Measurements from ENCODE around the gene DCUN1D2. TPM values are rescaled to one million over a fixed set of nuclear protein-coding genes. Genes with fewer than 3 reads are reported as not detected.
A peak's percentile ranks its signal among the peaks of the same experiment; 100 is the strongest.

Gene DCUN1D2
- total RNA-seq, 6 donors from 2014 or later = 10.1 to 53.4 (median 26.5) TPM

DNA sequence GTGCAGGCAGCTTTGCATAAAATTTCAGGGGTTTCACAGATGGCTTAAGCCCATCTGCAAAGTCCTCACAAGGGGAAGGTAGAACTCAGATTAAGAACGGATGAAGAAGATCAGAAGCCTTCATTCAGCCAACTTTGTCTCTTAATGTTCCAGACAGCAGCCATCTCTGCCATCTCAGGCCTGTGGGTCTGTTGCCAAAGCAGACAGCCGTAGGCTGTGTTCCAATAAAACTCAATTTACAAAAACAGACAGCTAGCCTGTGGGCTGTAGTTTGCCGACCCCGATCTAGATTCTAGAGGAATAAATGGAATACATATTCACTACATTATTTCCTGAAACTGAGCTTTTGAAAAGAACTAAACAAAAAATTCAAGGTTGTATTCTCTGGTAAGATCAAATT is 3.8 kb downstream of the DCUN1D2 start:
- Histone ChIP-seq H3K4me3 (no peak overlapping the region), H3K27me3 (no peaks in the 10 kb centered on the region), H3K27ac (no peak overlapping the region), H3K9me3 (no peaks in the 10 kb centered on the region), H3K4me1 (peaks cover 13 to 28% (median 18%) of the 10 kb centered on the region in 4 donors), H3K36me3 (peaks cover 0 to 5% (median 2%) of the 10 kb centered on the region in 4 donors)
- no peak for TF ChIP-seq POLR2A (IDR thresholded peaks at IDR 0.05)
- no peak for TF ChIP-seq POLR2AphosphoS5 (IDR thresholded peaks at IDR 0.05)
- no peak for TF ChIP-seq EP300 (IDR thresholded peaks at IDR 0.05)
- TF ChIP-seq, protein P1, sequence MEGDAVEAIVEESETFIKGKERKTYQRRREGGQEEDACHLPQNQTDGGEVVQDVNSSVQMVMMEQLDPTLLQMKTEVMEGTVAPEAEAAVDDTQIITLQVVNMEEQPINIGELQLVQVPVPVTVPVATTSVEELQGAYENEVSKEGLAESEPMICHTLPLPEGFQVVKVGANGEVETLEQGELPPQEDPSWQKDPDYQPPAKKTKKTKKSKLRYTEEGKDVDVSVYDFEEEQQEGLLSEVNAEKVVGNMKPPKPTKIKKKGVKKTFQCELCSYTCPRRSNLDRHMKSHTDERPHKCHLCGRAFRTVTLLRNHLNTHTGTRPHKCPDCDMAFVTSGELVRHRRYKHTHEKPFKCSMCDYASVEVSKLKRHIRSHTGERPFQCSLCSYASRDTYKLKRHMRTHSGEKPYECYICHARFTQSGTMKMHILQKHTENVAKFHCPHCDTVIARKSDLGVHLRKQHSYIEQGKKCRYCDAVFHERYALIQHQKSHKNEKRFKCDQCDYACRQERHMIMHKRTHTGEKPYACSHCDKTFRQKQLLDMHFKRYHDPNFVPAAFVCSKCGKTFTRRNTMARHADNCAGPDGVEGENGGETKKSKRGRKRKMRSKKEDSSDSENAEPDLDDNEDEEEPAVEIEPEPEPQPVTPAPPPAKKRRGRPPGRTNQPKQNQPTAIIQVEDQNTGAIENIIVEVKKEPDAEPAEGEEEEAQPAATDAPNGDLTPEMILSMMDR (IDR thresholded peaks at IDR 0.05) = no peak
- ATAC-seq (ENCODE audit: low FRiP score in 2 of 2) (no peak), DNase-seq (no peak)
- WGBS, 2 donors = 51 to 77% methylated on average over 4 of the region's 4 CpGs

DNA sequence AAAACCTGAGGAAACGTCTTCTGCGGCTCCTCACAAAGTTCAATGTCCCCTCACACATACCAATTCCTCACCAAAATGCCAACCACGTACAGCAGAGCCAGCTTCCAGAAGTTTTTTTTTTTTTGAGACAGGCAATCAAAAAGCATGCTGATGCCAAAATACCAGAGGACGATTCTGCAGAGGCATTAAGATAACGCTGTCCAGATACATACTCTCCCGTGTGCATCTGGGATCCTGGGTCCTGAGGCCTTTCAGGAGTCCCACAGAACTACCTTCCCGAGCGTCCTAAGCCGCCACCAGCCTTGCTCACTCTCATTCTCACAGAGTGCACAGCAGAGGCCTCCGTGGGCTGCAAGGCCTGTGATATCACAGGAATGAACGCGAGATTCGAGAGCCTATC is 5.0 kb downstream of the DCUN1D2 start:
- H3K27me3 ChIP-seq = no peaks in the 10 kb centered on the region
- 92 to 93% methylated on average over 13 of the region's 13 CpGs for WGBS, 2 donors
- DNase-seq (no peak), ATAC-seq (ENCODE audit: low FRiP score in 2 of 2) (no peak)
- H3K9me3 ChIP-seq = no peaks in the 10 kb centered on the region
- peaks cover 0 to 5% (median 2%) of the 10 kb centered on the region in 4 donors for H3K36me3 ChIP-seq
- no peak overlapping the region for H3K4me3 ChIP-seq
- no peak overlapping the region for H3K27ac ChIP-seq
- no peak for TF ChIP-seq EP300 (IDR thresholded peaks at IDR 0.05)
- H3K4me1 ChIP-seq = peaks cover 10 to 24% (median 15%) of the 10 kb centered on the region in 4 donors

DNA sequence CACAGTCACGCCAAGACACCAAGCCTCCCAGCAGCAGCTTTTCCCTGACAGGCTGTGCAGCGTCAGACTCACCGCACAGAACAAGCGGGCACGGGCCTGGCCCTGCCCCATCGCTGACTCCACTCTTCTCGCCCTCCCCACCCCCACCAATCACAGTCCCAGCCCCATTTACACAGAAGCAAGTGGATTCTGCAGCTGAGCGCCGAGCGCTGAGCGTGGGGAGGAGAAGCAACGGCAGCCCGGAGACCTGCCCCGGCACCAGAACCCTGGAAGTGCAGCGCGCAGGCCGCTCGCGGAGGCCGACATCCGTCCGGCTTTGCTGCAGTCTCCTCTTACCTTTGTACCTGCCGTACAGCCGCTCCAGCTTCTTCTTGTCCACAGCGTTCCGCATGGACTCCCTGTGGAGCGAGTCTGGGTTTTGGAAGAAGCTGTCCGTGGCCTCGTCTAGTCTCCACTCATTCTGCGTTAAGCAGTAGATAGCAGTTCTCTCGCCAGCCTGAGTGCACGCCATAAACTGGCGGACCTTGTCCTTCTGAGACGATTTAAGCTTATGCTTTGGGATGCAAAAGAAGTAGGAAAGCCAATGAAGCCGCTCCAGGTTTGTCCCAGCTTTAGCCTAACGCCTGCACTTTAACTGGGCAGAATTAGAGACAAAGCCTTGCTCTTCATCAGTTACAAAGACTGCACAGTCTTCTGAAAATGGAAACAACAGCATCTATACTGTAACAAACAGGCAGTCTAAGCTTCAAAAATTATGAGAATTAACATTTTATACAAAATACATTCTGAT is 6.8 kb downstream of the DCUN1D2 start:
- Histone ChIP-seq H3K27ac (no peak overlapping the region), H3K36me3 (peaks cover 0 to 18% (median 3%) of the 10 kb centered on the region in 4 donors), H3K4me1 (peaks cover 0 to 9% (median 2%) of the 10 kb centered on the region in 4 donors), H3K9me3 (no peaks in the 10 kb centered on the region), H3K27me3 (no peaks in the 10 kb centered on the region), H3K4me3 (no peak overlapping the region)
- TF ChIP-seq POLR2AphosphoS5 (IDR thresholded peaks at IDR 0.05) = no peak
- TF ChIP-seq, protein P1 (IDR thresholded peaks at IDR 0.05) = no peak
- no peak for TF ChIP-seq POLR2A (IDR thresholded peaks at IDR 0.05)
- no peak for TF ChIP-seq EP300 (IDR thresholded peaks at IDR 0.05)
- 94 to 98% methylated on average over 36 of the region's 36 CpGs for WGBS, 2 donors
- no peak for ATAC-seq (ENCODE audit: low FRiP score in 2 of 2)
- DNase-seq = peak in 1 of 2 donors; percentile 66

DNA sequence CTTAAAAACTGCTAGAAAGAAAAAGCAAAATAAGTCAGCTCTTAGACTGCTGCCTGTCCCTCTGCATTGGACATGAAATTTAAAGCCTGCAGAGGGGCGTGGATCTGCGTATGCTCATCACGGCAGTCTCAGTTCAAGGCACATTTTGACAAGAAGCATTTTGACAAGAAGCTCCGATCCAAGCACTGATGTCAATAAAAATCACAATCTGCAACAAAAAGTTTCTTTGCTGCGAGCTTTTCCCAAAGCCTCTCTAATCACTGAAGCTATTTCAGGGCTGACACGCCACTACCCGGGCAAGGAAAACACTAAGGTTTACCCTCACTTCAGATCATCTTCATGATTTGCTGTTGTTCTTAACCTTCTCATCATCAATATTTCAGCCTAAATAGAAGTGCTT is 7.4 kb downstream of the DCUN1D2 start:
- ATAC-seq (ENCODE audit: low FRiP score in 2 of 2) (no peak), DNase-seq (no peak)
- Histone ChIP-seq H3K4me3 (no peak overlapping the region), H3K27ac (no peak overlapping the region), H3K27me3 (no peaks in the 10 kb centered on the region), H3K9me3 (no peaks in the 10 kb centered on the region), H3K36me3 (peaks cover 0 to 19% (median 3%) of the 10 kb centered on the region in 4 donors), H3K4me1 (peaks cover 0 to 3% (median 0%) of the 10 kb centered on the region in 4 donors)
- TF ChIP-seq EP300 (IDR thresholded peaks at IDR 0.05) (no peak), POLR2AphosphoS5 (IDR thresholded peaks at IDR 0.05) (no peak), POLR2A (IDR thresholded peaks at IDR 0.05) (no peak)
- TF ChIP-seq, protein P1 (IDR thresholded peaks at IDR 0.05) = no peak
- 96 to 99% methylated on average over 7 of the region's 7 CpGs for WGBS, 2 donors

DNA sequence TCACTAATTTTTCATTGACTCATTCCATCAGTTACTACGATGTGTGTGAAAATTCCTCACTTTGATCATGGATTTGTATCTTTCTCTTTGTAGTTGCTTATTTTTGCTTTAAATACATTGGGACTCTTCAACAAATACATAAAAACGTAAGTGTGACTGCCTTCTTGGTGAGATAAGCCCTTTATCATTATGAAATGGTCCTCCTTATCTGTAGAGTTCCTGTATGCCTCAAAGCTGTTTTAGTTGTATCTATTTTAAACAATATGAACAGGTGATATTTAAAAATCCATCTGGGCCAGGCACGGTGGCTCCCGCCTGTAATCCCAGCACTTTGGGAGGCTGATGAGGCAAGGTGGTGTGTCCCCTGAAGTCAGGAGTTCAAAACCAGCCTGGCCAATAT is 11.3 kb downstream of the DCUN1D2 start:
- Histone ChIP-seq H3K27me3 (no peaks in the 10 kb centered on the region), H3K27ac (no peak overlapping the region), H3K4me3 (no peak overlapping the region), H3K9me3 (no peaks in the 10 kb centered on the region), H3K36me3 (peaks cover 5 to 33% (median 9%) of the 10 kb centered on the region in 4 donors), H3K4me1 (peaks cover 0 to 6% (median 4%) of the 10 kb centered on the region in 4 donors)
- no peak for DNase-seq
- TF ChIP-seq EP300 (IDR thresholded peaks at IDR 0.05) (no peak), POLR2A (IDR thresholded peaks at IDR 0.05) (no peak)
- TF ChIP-seq, protein P1 (IDR thresholded peaks at IDR 0.05) = no peak
- WGBS, 2 donors = 83 to 88% methylated on average over 4 of the region's 4 CpGs
- ATAC-seq (ENCODE audit: low FRiP score in 2 of 2) = no peak

Data from upper lobe of left lung (tissue), 6 donors.